Activated T-cell treated with anti-CD3 and anti-CD28 coated beads, Interleukin-2, amount 50 U/mL, for 4 hours (primary cell): Measurements from ENCODE around the gene HMCN2. TPM values are rescaled to one million over a fixed set of nuclear protein-coding genes. Genes with fewer than 3 reads are reported as not detected.

Source experiments
- total RNA-seq, 3 donors: library from RNA; stranded (reverse); gene quantifications; one replicate each; pipeline ENCODE4 v1.2.1, GENCODE V29; 2021

Gene HMCN2
- total RNA-seq, 3 donors from 2014 or later, result 0.03 to 0.05 TPM; not detected in 1

Other genes starting within 250 kb of the HMCN2 start
- 100 to 1,000 TPM; 156 to 174 (median 163) TPM for gene FNBP1, start 222.6 kb upstream of the HMCN2 start, total RNA-seq
- 10 to 100 TPM; 15.9 to 21.7 (median 17.9) TPM for gene GPR107, start 211.9 kb upstream of the HMCN2 start, total RNA-seq
- 10 to 100 TPM; 23.8 to 27.5 (median 24.1) TPM for gene NCS1, start 93.4 kb upstream of the HMCN2 start, total RNA-seq
- 1 to 10 TPM; 1.4 to 2.6 (median 2.6) TPM for gene ASS1, start 179.2 kb downstream of the HMCN2 start, total RNA-seq